HG02571 (cell line): ENCODE measurements around the gene CCSER1.
"Not testable (repeated sequence)": the region's sequence is repeated elsewhere in the genome, so short reads cannot be mapped to it uniquely, and the experiment has no call there.

Source experiments
- ATAC-seq: cut with Tn5 transposase; IDR thresholded peaks from one replicate; pipeline ENCODE4 v1.9.1; 2021; ENCODE audit warnings: mild to moderate bottlenecking, moderate library complexity; ENCODE audit not compliant: unreplicated experiment

CCSER1 gene

GRCh38 chr4:91226867-91227266 is 1099.7 kb downstream of the CCSER1 start:
- no peak for ATAC-seq

DNA sequence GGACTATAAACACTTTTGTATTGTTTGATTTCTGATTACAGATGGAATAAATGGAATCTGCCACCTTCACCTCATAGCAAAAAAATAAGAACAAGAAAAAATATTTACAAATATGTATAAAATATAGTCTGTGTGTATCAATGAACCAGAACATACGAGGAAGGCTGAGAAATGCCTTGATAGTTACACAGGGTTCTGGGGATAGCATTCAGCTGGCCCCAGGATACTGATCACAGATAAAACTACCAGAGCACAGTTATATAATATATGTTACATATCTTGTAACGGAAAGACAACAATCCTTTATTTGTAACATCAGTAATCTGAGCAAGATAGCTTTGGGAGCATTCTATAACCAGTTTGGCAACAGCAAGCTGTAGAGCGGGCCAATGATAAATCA is 1101.5 kb downstream of the CCSER1 start:
- ATAC-seq, result no peak

GRCh38 chr4:91233164-91233563 is 1106.0 kb downstream of the CCSER1 start:
- no peak for ATAC-seq

GRCh38 chr4:91243132-91243531 is 1115.9 kb downstream of the CCSER1 start:
- no peak for ATAC-seq

GRCh38 chr4:91256043-91256442 is 1128.8 kb downstream of the CCSER1 start:
- ATAC-seq, result no peak

GRCh38 chr4:91256751-91257150 is 1129.6 kb downstream of the CCSER1 start:
- no peak for ATAC-seq

GRCh38 chr4:91257721-91258120 is 1130.5 kb downstream of the CCSER1 start:
- no peak for ATAC-seq

DNA sequence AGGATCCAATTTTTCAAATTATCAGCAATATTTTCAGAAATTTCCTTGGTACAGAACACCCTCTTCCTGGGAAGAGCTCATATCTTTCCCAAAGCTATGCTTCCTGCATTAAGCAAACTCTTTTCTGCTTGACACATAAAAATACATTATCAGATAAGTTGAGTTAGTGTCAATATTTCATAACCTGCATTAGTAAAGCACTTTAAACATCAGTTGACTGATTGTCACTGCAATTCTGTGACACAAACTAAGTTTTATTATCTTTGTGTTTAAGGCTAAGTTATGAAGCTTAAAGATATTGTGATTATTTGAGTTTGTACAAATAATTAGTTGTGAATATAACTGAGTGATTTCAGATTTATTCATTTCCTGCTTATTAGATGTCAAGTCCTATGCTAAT is 1131.1 kb downstream of the CCSER1 start:
- no peak for ATAC-seq

DNA sequence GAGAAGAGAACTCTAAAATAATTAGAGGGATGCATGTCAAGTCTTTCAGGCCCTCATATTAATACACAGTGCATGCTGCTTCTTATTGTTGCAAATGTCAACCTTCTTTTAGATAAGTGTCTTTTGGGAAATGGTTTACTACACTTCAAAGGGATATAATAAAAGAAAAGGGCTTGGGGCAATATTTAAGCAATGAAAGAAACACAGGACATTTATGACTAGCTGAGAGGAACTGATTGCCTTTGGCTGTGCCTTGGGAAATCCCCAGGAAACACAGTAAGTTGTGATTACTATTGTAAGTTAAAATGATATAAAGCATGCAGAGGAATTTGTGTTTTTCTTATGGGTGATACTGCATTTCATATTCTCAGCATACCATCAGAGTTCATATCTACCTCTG is 1140.3 kb downstream of the CCSER1 start:
- ATAC-seq, result no peak

GRCh38 chr4:91268481-91268880 is 1141.3 kb downstream of the CCSER1 start:
- not testable (repeated sequence) for ATAC-seq

DNA sequence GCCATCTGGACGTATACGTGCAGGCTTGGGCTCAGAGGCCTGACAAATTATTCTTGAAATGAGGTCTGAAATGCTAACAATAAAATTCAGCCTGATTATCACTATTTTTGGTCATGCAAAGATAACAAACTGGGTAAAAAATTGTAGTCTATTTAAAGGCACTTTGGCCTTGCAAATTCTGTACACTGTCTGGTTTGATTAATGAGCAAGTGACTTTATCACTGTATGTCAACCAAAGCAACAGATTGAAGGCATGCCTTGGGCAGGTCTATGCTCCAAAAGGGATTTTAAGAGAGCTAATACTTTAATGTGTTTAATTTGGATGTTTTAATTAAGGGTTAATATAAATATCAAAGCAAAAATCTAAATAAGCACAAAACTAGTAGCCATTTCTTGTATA is 1141.7 kb downstream of the CCSER1 start:
- ATAC-seq, result no peak

- ATAC-seq, result no peak
Observed at GRCh38 chr4:91279899-91280298, 1152.7 kb downstream of the CCSER1 start.

GRCh38 chr4:91280551-91281290 is 1153.5 kb downstream of the CCSER1 start:
- no peak for ATAC-seq

GRCh38 chr4:91282217-91282616 is 1155.0 kb downstream of the CCSER1 start:
- ATAC-seq, result no peak

GRCh38 chr4:91283726-91284230 is 1156.6 kb downstream of the CCSER1 start:
- no peak for ATAC-seq

GRCh38 chr4:91284480-91284879 is 1157.3 kb downstream of the CCSER1 start:
- no peak for ATAC-seq

- ATAC-seq, result no peak
Observed at GRCh38 chr4:91285487-91285886, 1158.3 kb downstream of the CCSER1 start.

GRCh38 chr4:91288702-91289311 is 1161.6 kb downstream of the CCSER1 start:
- no peak for ATAC-seq

GRCh38 chr4:91298156-91298700 is 1171.0 kb downstream of the CCSER1 start:
- ATAC-seq, result no peak

- ATAC-seq, result no peak
Observed at GRCh38 chr4:91298824-91299223, 1171.6 kb downstream of the CCSER1 start.

- ATAC-seq, result no peak
Observed at GRCh38 chr4:91302120-91302519, 1174.9 kb downstream of the CCSER1 start.

- ATAC-seq, result no peak
Observed at GRCh38 chr4:91304292-91304691, 1177.1 kb downstream of the CCSER1 start.
